ENCODE data around the gene KCNK1. TPM values are rescaled to one million over a fixed set of nuclear protein-coding genes. Genes with fewer than 3 reads are reported as not detected.
"Not testable (repeated sequence)": the region's sequence is repeated elsewhere in the genome, so short reads cannot be mapped to it uniquely, and the experiment has no call there.

KCNK1 gene
- total and polyA plus RNA-seq, 4 experiments from 2014 or later: not detected

- ChIA-PET CTCF (ENCODE audit: partially characterized antibody) (no interaction called here), POLR2A (ENCODE audit: partially characterized antibody) (no interaction called here)
- Mint-ChIP-seq H3K27ac (no peak overlapping the region), H3K4me1 (peaks cover 0 to 17% (median 4%) of the 10 kb centered on the region in 4 donors), H3K9me3 (peaks cover 0 to 3% (median under 1%) of the 10 kb centered on the region in 8 donors), H3K27me3 (peaks cover 34 to 42% of the 10 kb centered on the region in 2 donors), H3K4me3 (peak overlapping the region in 1 of 8 donors; percentile 22), H3K36me3 (no peaks in the 10 kb centered on the region)
- intact Hi-C loops (cut with micrococcal nuclease): no loop called here
- H3K9me3 ChIP-seq (ENCODE audit: control insufficient read depth in 1 of 2, low read length in 2 of 2): no peaks in the 10 kb centered on the region
- no peaks in the 10 kb centered on the region for H3K4me1 ChIP-seq (ENCODE audit: insufficient read depth, low read length)
- no peak overlapping the region for H3K27ac ChIP-seq (ENCODE audit: low read depth, low read length)
- DNase-seq: no peak
- no peaks in the 10 kb centered on the region for H3K36me3 ChIP-seq (ENCODE audit: insufficient read depth, low read length)
- H3K27me3 ChIP-seq (ENCODE audit: insufficient read depth, low read length): peaks cover 4% of the 10 kb centered on the region
- H3K4me3 ChIP-seq (ENCODE audit: low read length in 2 of 2): no peak overlapping the region
Measured at GRCh38 chr1:233615571-233615970, 1.7 kb downstream of the KCNK1 start.

DNA sequence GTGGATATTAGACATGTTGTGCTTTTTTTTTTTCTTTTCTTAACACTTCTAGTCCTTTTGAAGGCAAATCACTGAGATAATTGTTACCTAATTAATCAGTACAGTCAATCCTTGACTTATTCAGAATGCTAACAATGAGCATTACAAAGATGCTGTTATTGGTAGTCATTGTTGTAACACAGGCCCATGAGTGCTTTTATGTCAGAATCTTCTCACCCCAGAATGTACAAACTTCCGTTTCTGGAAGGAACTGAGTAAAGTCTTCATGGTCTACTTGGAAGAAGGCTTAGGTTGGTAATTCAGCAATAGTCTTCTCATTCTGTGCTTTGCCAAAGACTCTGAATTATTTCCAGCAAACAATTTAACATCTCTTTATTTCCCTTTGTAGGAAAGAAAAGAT is 3.1 kb downstream of the KCNK1 start:
- Mint-ChIP-seq H3K27me3 (peaks cover 32 to 35% of the 10 kb centered on the region in 2 donors), H3K36me3 (no peaks in the 10 kb centered on the region), H3K4me1 (peaks cover 0 to 17% (median 4%) of the 10 kb centered on the region in 4 donors), H3K27ac (no peak overlapping the region), H3K9me3 (peaks cover 0 to 3% (median under 1%) of the 10 kb centered on the region in 8 donors), H3K4me3 (no peak overlapping the region)
- ChIA-PET POLR2A (ENCODE audit: partially characterized antibody) (no interaction called here), CTCF (ENCODE audit: partially characterized antibody) (no interaction called here)
- no peaks in the 10 kb centered on the region for H3K36me3 ChIP-seq (ENCODE audit: insufficient read depth, low read length)
- H3K27ac ChIP-seq (ENCODE audit: low read depth, low read length): no peak overlapping the region
- peaks cover 4% of the 10 kb centered on the region for H3K27me3 ChIP-seq (ENCODE audit: insufficient read depth, low read length)
- H3K4me3 ChIP-seq (ENCODE audit: low read length in 2 of 2): no peak overlapping the region
- H3K9me3 ChIP-seq (ENCODE audit: control insufficient read depth in 1 of 2, low read length in 2 of 2): no peaks in the 10 kb centered on the region
- intact Hi-C loops (cut with micrococcal nuclease): no loop called here
- DNase-seq: no peak
- no peaks in the 10 kb centered on the region for H3K4me1 ChIP-seq (ENCODE audit: insufficient read depth, low read length)

GRCh38 chr1:233619414-233619813 is 5.5 kb downstream of the KCNK1 start:
- H3K9me3 ChIP-seq (ENCODE audit: control insufficient read depth in 1 of 2, low read length in 2 of 2); H3K27ac ChIP-seq (ENCODE audit: low read depth, low read length); H3K36me3 ChIP-seq (ENCODE audit: insufficient read depth, low read length); H3K4me3 Mint-ChIP-seq; H3K4me3 ChIP-seq (ENCODE audit: low read length in 2 of 2); H3K27me3 ChIP-seq (ENCODE audit: insufficient read depth, low read length); DNase-seq; intact Hi-C loops (cut with micrococcal nuclease); H3K4me1 ChIP-seq (ENCODE audit: insufficient read depth, low read length); POLR2A ChIA-PET (ENCODE audit: partially characterized antibody); H3K9me3 Mint-ChIP-seq; H3K27ac Mint-ChIP-seq; H3K36me3 Mint-ChIP-seq; CTCF ChIA-PET (ENCODE audit: partially characterized antibody): not testable (repeated sequence)
- H3K27me3 Mint-ChIP-seq: peaks cover 31 to 35% of the 10 kb centered on the region in 2 donors
- H3K4me1 Mint-ChIP-seq: peaks cover 0 to 12% (median 2%) of the 10 kb centered on the region in 4 donors

- Histone ChIP-seq H3K36me3 (ENCODE audit: insufficient read depth, low read length) (no peaks in the 10 kb centered on the region), H3K4me3 (ENCODE audit: low read length in 2 of 2) (no peak overlapping the region), H3K27me3 (ENCODE audit: insufficient read depth, low read length) (no peaks in the 10 kb centered on the region), H3K9me3 (ENCODE audit: control insufficient read depth in 1 of 2, low read length in 2 of 2) (no peaks in the 10 kb centered on the region), H3K27ac (ENCODE audit: low read depth, low read length) (no peak overlapping the region), H3K4me1 (ENCODE audit: insufficient read depth, low read length) (no peaks in the 10 kb centered on the region)
- POLR2A ChIA-PET (ENCODE audit: partially characterized antibody): no interaction called here
- no peak for DNase-seq
- intact Hi-C loops (cut with micrococcal nuclease): no loop called here
- CTCF ChIA-PET (ENCODE audit: partially characterized antibody): no interaction called here
- peaks cover 0 to 11% (median 2%) of the 10 kb centered on the region in 4 donors for H3K4me1 Mint-ChIP-seq
- H3K36me3 Mint-ChIP-seq: no peaks in the 10 kb centered on the region
- H3K27me3 Mint-ChIP-seq: peaks cover 30 to 33% of the 10 kb centered on the region in 2 donors
- H3K9me3 Mint-ChIP-seq: peaks cover 0 to 3% (median 0%) of the 10 kb centered on the region in 8 donors
- no peak overlapping the region for H3K4me3 Mint-ChIP-seq
- no peak overlapping the region for H3K27ac Mint-ChIP-seq
Measured at GRCh38 chr1:233620065-233620464, 6.2 kb downstream of the KCNK1 start.

GRCh38 chr1:233621923-233622322 is 8.0 kb downstream of the KCNK1 start:
- H3K9me3 Mint-ChIP-seq: peaks cover 0 to 2% (median 0%) of the 10 kb centered on the region in 8 donors
- Histone ChIP-seq H3K27ac (ENCODE audit: low read depth, low read length) (no peak overlapping the region), H3K4me1 (ENCODE audit: insufficient read depth, low read length) (no peaks in the 10 kb centered on the region), H3K9me3 (ENCODE audit: control insufficient read depth in 1 of 2, low read length in 2 of 2) (no peaks in the 10 kb centered on the region), H3K4me3 (ENCODE audit: low read length in 2 of 2) (no peak overlapping the region), H3K27me3 (ENCODE audit: insufficient read depth, low read length) (no peaks in the 10 kb centered on the region), H3K36me3 (ENCODE audit: insufficient read depth, low read length) (no peaks in the 10 kb centered on the region)
- CTCF ChIA-PET (ENCODE audit: partially characterized antibody): no interaction called here
- no peaks in the 10 kb centered on the region for H3K4me1 Mint-ChIP-seq
- peaks cover 20 to 23% of the 10 kb centered on the region in 2 donors for H3K27me3 Mint-ChIP-seq
- H3K36me3 Mint-ChIP-seq: no peaks in the 10 kb centered on the region
- POLR2A ChIA-PET (ENCODE audit: partially characterized antibody): no interaction called here
- intact Hi-C loops (cut with micrococcal nuclease): no loop called here
- no peak overlapping the region for H3K4me3 Mint-ChIP-seq
- DNase-seq: no peak
- H3K27ac Mint-ChIP-seq: no peak overlapping the region

- no peak overlapping the region for H3K4me3 Mint-ChIP-seq
- no peak overlapping the region for H3K27ac Mint-ChIP-seq
- H3K4me1 Mint-ChIP-seq: no peaks in the 10 kb centered on the region
- Histone ChIP-seq H3K4me1 (ENCODE audit: insufficient read depth, low read length) (no peaks in the 10 kb centered on the region), H3K27ac (ENCODE audit: low read depth, low read length) (no peak overlapping the region), H3K4me3 (ENCODE audit: low read length in 2 of 2) (no peak overlapping the region), H3K36me3 (ENCODE audit: insufficient read depth, low read length) (no peaks in the 10 kb centered on the region), H3K27me3 (ENCODE audit: insufficient read depth, low read length) (no peaks in the 10 kb centered on the region), H3K9me3 (ENCODE audit: control insufficient read depth in 1 of 2, low read length in 2 of 2) (no peaks in the 10 kb centered on the region)
- peaks cover 0 to under 1% (median 0%) of the 10 kb centered on the region in 8 donors for H3K9me3 Mint-ChIP-seq
- intact Hi-C loops (cut with micrococcal nuclease): no loop called here
- no peak for DNase-seq
- H3K36me3 Mint-ChIP-seq: no peaks in the 10 kb centered on the region
- H3K27me3 Mint-ChIP-seq: peaks cover 14 to 28% of the 10 kb centered on the region in 2 donors
- CTCF ChIA-PET (ENCODE audit: partially characterized antibody): no interaction called here
- POLR2A ChIA-PET (ENCODE audit: partially characterized antibody): no interaction called here
Measured at GRCh38 chr1:233624289-233624688, 10.4 kb downstream of the KCNK1 start.

DNA sequence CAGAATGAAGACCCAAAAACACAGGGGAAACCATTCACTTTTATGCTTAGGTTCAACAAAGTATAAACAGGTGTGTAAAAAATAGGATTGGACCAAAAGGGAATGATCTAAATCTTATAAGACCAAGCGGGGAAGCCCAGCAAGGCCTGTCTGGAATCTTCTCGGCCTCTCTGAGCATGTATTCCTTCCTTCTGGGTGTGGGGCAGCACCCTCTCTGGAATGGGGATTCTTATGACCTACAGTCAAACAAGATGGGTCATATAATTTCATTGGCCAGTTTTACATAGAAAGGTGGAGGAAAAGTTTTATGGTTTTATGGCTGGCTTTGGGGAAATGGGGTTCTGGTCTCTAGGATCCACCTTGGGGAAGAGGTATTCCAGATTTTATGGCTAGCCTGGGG is 11.2 kb downstream of the KCNK1 start:
- Mint-ChIP-seq H3K4me1 (no peaks in the 10 kb centered on the region), H3K36me3 (no peaks in the 10 kb centered on the region), H3K27me3 (peaks cover 13 to 27% of the 10 kb centered on the region in 2 donors), H3K9me3 (no peaks in the 10 kb centered on the region), H3K4me3 (no peak overlapping the region), H3K27ac (no peak overlapping the region)
- CTCF ChIA-PET (ENCODE audit: partially characterized antibody): no interaction called here
- Histone ChIP-seq H3K27me3 (ENCODE audit: insufficient read depth, low read length) (no peaks in the 10 kb centered on the region), H3K27ac (ENCODE audit: low read depth, low read length) (no peak overlapping the region), H3K4me1 (ENCODE audit: insufficient read depth, low read length) (no peaks in the 10 kb centered on the region), H3K9me3 (ENCODE audit: control insufficient read depth in 1 of 2, low read length in 2 of 2) (no peaks in the 10 kb centered on the region), H3K36me3 (ENCODE audit: insufficient read depth, low read length) (no peaks in the 10 kb centered on the region), H3K4me3 (ENCODE audit: low read length in 2 of 2) (no peak overlapping the region)
- no peak for DNase-seq
- POLR2A ChIA-PET (ENCODE audit: partially characterized antibody): no interaction called here
- intact Hi-C loops (cut with micrococcal nuclease): no loop called here

DNA sequence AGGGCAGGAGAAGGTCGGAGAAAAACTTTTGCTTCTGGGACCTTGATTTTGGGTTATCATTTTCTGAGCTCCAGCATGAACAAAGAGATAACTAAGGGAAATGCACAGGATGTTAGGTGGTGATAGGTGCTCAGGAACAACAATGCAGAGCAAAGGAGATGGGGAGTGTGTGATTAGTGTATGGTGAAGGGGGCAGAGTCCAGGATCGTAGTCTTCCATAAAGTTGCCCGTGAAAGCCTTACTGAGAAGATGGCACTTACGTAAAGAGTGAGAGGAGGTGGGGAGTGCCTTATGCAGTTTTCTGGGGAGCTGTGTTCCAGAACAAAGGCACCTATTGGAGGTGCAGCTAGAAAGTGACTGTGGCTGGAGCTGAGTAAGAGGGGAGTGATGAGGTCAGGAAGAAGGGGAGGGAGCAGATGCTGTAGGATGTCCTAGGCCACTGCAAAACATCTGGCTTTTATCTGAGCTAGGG is 11.6 kb downstream of the KCNK1 start:
- Histone ChIP-seq H3K36me3 (ENCODE audit: insufficient read depth, low read length) (no peaks in the 10 kb centered on the region), H3K27me3 (ENCODE audit: insufficient read depth, low read length) (no peaks in the 10 kb centered on the region), H3K4me3 (ENCODE audit: low read length in 2 of 2) (no peak overlapping the region), H3K9me3 (ENCODE audit: control insufficient read depth in 1 of 2, low read length in 2 of 2) (no peaks in the 10 kb centered on the region), H3K27ac (ENCODE audit: low read depth, low read length) (no peak overlapping the region), H3K4me1 (ENCODE audit: insufficient read depth, low read length) (no peaks in the 10 kb centered on the region)
- POLR2A ChIA-PET (ENCODE audit: partially characterized antibody): no interaction called here
- Mint-ChIP-seq H3K27ac (no peak overlapping the region), H3K4me3 (no peak overlapping the region), H3K4me1 (no peaks in the 10 kb centered on the region), H3K27me3 (peaks cover 13 to 27% of the 10 kb centered on the region in 2 donors), H3K9me3 (no peaks in the 10 kb centered on the region), H3K36me3 (no peaks in the 10 kb centered on the region)
- CTCF ChIA-PET (ENCODE audit: partially characterized antibody): no interaction called here
- no peak for DNase-seq
- intact Hi-C loops (cut with micrococcal nuclease): no loop called here

Data from CD4-positive, alpha-beta memory T cell (primary cell).